Measurements from ENCODE around the gene TM4SF1. TPM values are rescaled to one million over a fixed set of nuclear protein-coding genes. Genes with fewer than 3 reads are reported as not detected.
"Not testable (repeated sequence)": the region's sequence is repeated elsewhere in the genome, so short reads cannot be mapped to it uniquely, and the experiment has no call there.

TM4SF1 gene
- total and polyA plus RNA-seq, 2 donors (not counting 3 experiments of a cell fraction or from before 2014, with no cell fraction given), result 559 to 1,407 TPM

- no peaks in the 10 kb centered on the region for H3K27me3 ChIP-seq (ENCODE audit: control insufficient read depth in 2 of 2, insufficient read depth in 2 of 2, low read length in 2 of 2)
- H3K4me2 ChIP-seq (ENCODE audit: insufficient read depth, low read length), result peak overlapping the region; percentile 94
- no peaks in the 10 kb centered on the region for H3K36me3 ChIP-seq (ENCODE audit: control insufficient read depth in 2 of 2, extremely low read depth in 1 of 2, insufficient read depth in 2 of 2, low read length in 2 of 2)
- FAIRE-seq, result peak; percentile 97
- DNase-seq (ENCODE audit: low read depth, low spot score), result peak; percentile 99
- no TSS peak for BruUV-seq (replicated peaks)
- peaks cover 54% of the 10 kb centered on the region for H3K4me1 ChIP-seq (ENCODE audit: control insufficient read depth, extremely low read depth, insufficient read depth, low read length)
- intact Hi-C loops (cut with micrococcal nuclease) (loop anchor here (1.0 kb wide), 8 partner anchors 8 to 275 kb away; no protein-coding TSS in a partner anchor), dilution Hi-C loops (cut with MboI; ENCODE audit: extremely low pct_ligation_motif_present, low sequenced_read_pairs) (no loop called here)
- no peaks in the 10 kb centered on the region for H3K9me3 ChIP-seq (replicated peaks; ENCODE audit: control insufficient read depth, insufficient read depth, low read length)
- H3K4me3 ChIP-seq (replicated peaks in 1 of 3; ENCODE audit: insufficient read depth in 1 of 3, low read depth in 1 of 3, low read length in 3 of 3), result peak overlapping the region in 1 of 3 experiments; percentile 45
- no peak overlapping the region for H2AFZ ChIP-seq (ENCODE audit: low read depth, low read length)
- H4K20me1 ChIP-seq (replicated peaks; ENCODE audit: control insufficient read depth, extremely low read depth, insufficient read depth, low read length), result no peaks in the 10 kb centered on the region
- H3K27ac ChIP-seq (ENCODE audit: insufficient read depth, low read depth, low read length), result peak overlapping the region; percentile 99
- H3K9me1 ChIP-seq (replicated peaks; ENCODE audit: control insufficient read depth, extremely low read depth, insufficient read depth, low read length), result no peaks in the 10 kb centered on the region
- POLR2A ChIA-PET, result interaction anchor here (0.7 to 2.9 kb wide), 7 partner anchors 8 to 167 kb away, joined by 3 to 21 read pairs (median 8); partner anchors contain the start of gene TM4SF1
- peak overlapping the region; percentile 93 for H3K9ac ChIP-seq (replicated peaks; ENCODE audit: extremely low read depth, insufficient read depth, low read length)
- H3K79me2 ChIP-seq (ENCODE audit: control insufficient read depth, insufficient read depth, low read length), result no peaks in the 10 kb centered on the region
- CTCF ChIA-PET, result interaction anchor here (1.2 to 2.2 kb wide), 9 partner anchors 8 to 385 kb away, joined by 3 to 15 read pairs (median 7); partner anchors contain the start of gene HPS3
- peak; percentile 99 for TF ChIP-seq JUN (IDR thresholded peaks at IDR 0.05; ENCODE audit: borderline replicate concordance, insufficient read depth, insufficient read length, low read depth)
- peak; percentile 86 for TF ChIP-seq GATA2 (IDR thresholded peaks at IDR 0.05; ENCODE audit: insufficient read depth, insufficient read length, low read depth, low read length)
- TF ChIP-seq POLR2AphosphoS5 (IDR thresholded peaks at IDR 0.05; ENCODE audit: insufficient read depth, low read depth, low read length), result peak; percentile 99
- TF ChIP-seq FOS (IDR thresholded peaks at IDR 0.05; ENCODE audit: borderline replicate concordance, insufficient read depth, low read length), result peak; percentile 99
- no peak for TF ChIP-seq MAX (IDR thresholded peaks at IDR 0.05; ENCODE audit: insufficient read depth, insufficient read length)
- TF ChIP-seq EZH2 (IDR thresholded peaks at IDR 0.05; ENCODE audit: borderline replicate concordance, low read depth, low read length, severe bottlenecking), result no peak
- TF ChIP-seq MYC (IDR thresholded peaks at IDR 0.05; ENCODE audit: low read depth, low read length), result peak; percentile 73
- no peak for TF ChIP-seq CTCF (IDR thresholded peaks at IDR 0.05; ENCODE audit: extremely low read depth in 1 of 2, insufficient read depth in 1 of 2, low read depth in 1 of 2, low read length in 2 of 2)
- peak; percentile 88 for TF ChIP-seq POLR2A (IDR thresholded peaks at IDR 0.05; ENCODE audit: low read depth, low read length)
Observed at GRCh38 chr3:149339931-149340309, 37.5 kb downstream of the TM4SF1 start.

DNA sequence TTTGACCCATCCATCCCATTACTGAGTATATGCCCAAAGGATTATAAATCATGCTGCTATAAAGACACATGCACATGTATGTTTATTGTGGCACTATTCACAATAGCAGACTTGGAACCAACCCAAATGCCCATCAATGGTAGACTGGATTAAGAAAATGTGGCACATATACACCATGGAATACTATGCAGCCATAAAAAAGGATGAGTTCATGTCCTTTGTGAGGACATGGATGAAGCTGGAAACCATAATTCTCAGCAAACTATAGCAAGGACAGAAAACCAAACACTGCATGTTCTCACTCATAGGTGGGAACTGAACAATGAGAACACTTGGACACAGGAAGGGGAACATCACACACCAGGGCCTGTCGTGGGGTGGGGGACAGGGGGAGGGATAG is 40.0 kb downstream of the TM4SF1 start:
- H3K27ac ChIP-seq (ENCODE audit: insufficient read depth, low read depth, low read length); H2AFZ ChIP-seq (ENCODE audit: low read depth, low read length); H3K79me2 ChIP-seq (ENCODE audit: control insufficient read depth, insufficient read depth, low read length); intact Hi-C loops (cut with micrococcal nuclease); H3K9me1 ChIP-seq (replicated peaks; ENCODE audit: control insufficient read depth, extremely low read depth, insufficient read depth, low read length); H3K9ac ChIP-seq (replicated peaks; ENCODE audit: extremely low read depth, insufficient read depth, low read length); dilution Hi-C loops (cut with MboI; ENCODE audit: extremely low pct_ligation_motif_present, low sequenced_read_pairs); H3K36me3 ChIP-seq (ENCODE audit: control insufficient read depth in 2 of 2, extremely low read depth in 1 of 2, insufficient read depth in 2 of 2, low read length in 2 of 2); H3K27me3 ChIP-seq (ENCODE audit: control insufficient read depth in 2 of 2, insufficient read depth in 2 of 2, low read length in 2 of 2); POLR2A ChIA-PET; H4K20me1 ChIP-seq (replicated peaks; ENCODE audit: control insufficient read depth, extremely low read depth, insufficient read depth, low read length); H3K4me3 ChIP-seq (replicated peaks in 1 of 3; ENCODE audit: insufficient read depth in 1 of 3, low read depth in 1 of 3, low read length in 3 of 3); DNase-seq (ENCODE audit: low read depth, low spot score); H3K4me2 ChIP-seq (ENCODE audit: insufficient read depth, low read length); BruUV-seq (replicated peaks); H3K9me3 ChIP-seq (replicated peaks; ENCODE audit: control insufficient read depth, insufficient read depth, low read length); FAIRE-seq: not testable (repeated sequence)
- CTCF ChIA-PET, result interaction anchor here (1.2 kb wide), 2 partner anchors 11 to 142 kb away, joined by 3 read pairs; no protein-coding TSS in a partner anchor
- peaks cover 58% of the 10 kb centered on the region for H3K4me1 ChIP-seq (ENCODE audit: control insufficient read depth, extremely low read depth, insufficient read depth, low read length)

Measured in endothelial cell of umbilical vein (primary cell).